ENCODE measurements around the gene SPECC1.

DNA sequence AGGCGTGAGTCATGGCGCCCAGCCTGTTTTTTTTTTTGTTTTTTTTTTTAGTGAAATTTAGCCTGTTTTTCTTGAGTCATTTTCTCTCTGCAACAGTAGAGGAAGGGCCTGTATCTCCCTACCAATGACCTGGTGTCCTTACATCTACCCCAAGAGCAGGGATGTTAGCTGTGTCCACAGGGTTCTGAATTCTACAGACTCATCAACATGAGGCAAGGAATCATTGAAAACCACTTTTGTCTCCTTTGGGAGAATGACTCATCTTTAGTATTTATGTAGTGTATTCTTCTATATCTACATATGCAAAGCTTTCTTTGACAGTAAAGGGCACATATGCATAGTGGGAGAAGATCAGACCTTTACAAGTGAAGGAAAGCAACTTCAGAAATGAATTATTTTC lies 105.3 kb downstream of the SPECC1 start:
- no peak for TF ChIP-seq MYC (IDR thresholded peaks at IDR 0.05; ENCODE audit: low read depth, low read length)
- no peak for TF ChIP-seq CTCF (IDR thresholded peaks at IDR 0.05; ENCODE audit: low read depth, low read length)
- no peak for TF ChIP-seq POLR2A (IDR thresholded peaks at IDR 0.05; ENCODE audit: extremely low read depth, insufficient read length)

Measured in NB4 (cell line).